ENCODE data around the gene NRN1L.

The NRN1L gene

GRCh38 chr16:67915831-67916723, 31.4 kb downstream of the NRN1L start:
- DNase-seq (ENCODE audit: low read depth) = no peak
- no peak overlapping the region for H3K4me3 ChIP-seq (ENCODE audit: control insufficient read depth, low read depth, low read length)
- TF ChIP-seq CTCF (IDR thresholded peaks at IDR 0.05; ENCODE audit: control insufficient read depth, insufficient read depth, low read depth, low read length, missing control alignments) = no peak

GRCh38 chr16:67917140-67917851, 32.6 kb downstream of the NRN1L start:
- DNase-seq (ENCODE audit: low read depth) = no peak

GRCh38 chr16:67917852-67918236, 33.2 kb downstream of the NRN1L start:
- no peak for DNase-seq (ENCODE audit: low read depth)
- no peak for TF ChIP-seq CTCF (IDR thresholded peaks at IDR 0.05; ENCODE audit: control insufficient read depth, insufficient read depth, low read depth, low read length, missing control alignments)
- H3K4me3 ChIP-seq (ENCODE audit: control insufficient read depth, low read depth, low read length) = no peak overlapping the region

More at GRCh38 chr16:67917140-67917851, 32.6 kb downstream of the NRN1L start:
- TF ChIP-seq CTCF (IDR thresholded peaks at IDR 0.05; ENCODE audit: control insufficient read depth, insufficient read depth, low read depth, low read length, missing control alignments) = no peak
- no peak overlapping the region for H3K4me3 ChIP-seq (ENCODE audit: control insufficient read depth, low read depth, low read length)

GRCh38 chr16:67919622-67920221, 35.0 kb downstream of the NRN1L start:
- no peak for TF ChIP-seq CTCF (IDR thresholded peaks at IDR 0.05; ENCODE audit: control insufficient read depth, insufficient read depth, low read depth, low read length, missing control alignments)
- DNase-seq (ENCODE audit: low read depth) = no peak
- H3K4me3 ChIP-seq (ENCODE audit: control insufficient read depth, low read depth, low read length) = no peak overlapping the region

GRCh38 chr16:67922221-67922620, 37.5 kb downstream of the NRN1L start:
- no peak for DNase-seq (ENCODE audit: low read depth)
- TF ChIP-seq CTCF (IDR thresholded peaks at IDR 0.05; ENCODE audit: control insufficient read depth, insufficient read depth, low read depth, low read length, missing control alignments) = no peak
- H3K4me3 ChIP-seq (ENCODE audit: control insufficient read depth, low read depth, low read length) = no peak overlapping the region

- DNase-seq (ENCODE audit: low read depth) = no peak
- H3K4me3 ChIP-seq (ENCODE audit: control insufficient read depth, low read depth, low read length) = no peak overlapping the region
- no peak for TF ChIP-seq CTCF (IDR thresholded peaks at IDR 0.05; ENCODE audit: control insufficient read depth, insufficient read depth, low read depth, low read length, missing control alignments)
Measured at GRCh38 chr16:67922740-67923139, 38.1 kb downstream of the NRN1L start.

Data from AG09309 (cell line).